ENCODE measurements around the gene SNX33. TPM values are rescaled to one million over a fixed set of nuclear protein-coding genes. Genes with fewer than 3 reads are reported as not detected.
"Not testable (repeated sequence)": the region's sequence is repeated elsewhere in the genome, so short reads cannot be mapped to it uniquely, and the experiment has no call there.

The SNX33 gene
- total RNA-seq: 10 to 100 TPM in 1 of 2 donors, 1 to 10 TPM in 1; 2.6 to 12.1 TPM

GRCh38 chr15:75647370-75648155 lies at the start of gene SNX33:
Gene SNX33 (plus strand): TSS chr15:75647912. CDS start chr15:75649103, 1,191 bp downstream.
- peak within 1 kb of the TSS; percentile 87 for H3K4me3 Mint-ChIP-seq
- H3K9me3 Mint-ChIP-seq: no peaks in the 10 kb centered on the region
- no peaks in the 10 kb centered on the region for H3K27me3 Mint-ChIP-seq
- H3K36me3 Mint-ChIP-seq (ENCODE audit: low read depth): no peaks in the 10 kb centered on the region
- peaks cover 20% of the 10 kb centered on the region for H3K4me1 Mint-ChIP-seq
- peak; percentile 80 for ATAC-seq (replicated peaks)
- peak within 1 kb of the TSS; percentile 75 for H3K27ac Mint-ChIP-seq

GRCh38 chr15:75598361-75598760 lies 49.4 kb upstream of the SNX33 start:
- no peaks in the 10 kb centered on the region for H3K9me3 Mint-ChIP-seq
- H3K4me1 Mint-ChIP-seq: peaks cover 25% of the 10 kb centered on the region
- ATAC-seq (replicated peaks): no peak
- peak overlapping the region; percentile 90 for H3K27ac Mint-ChIP-seq
- peak overlapping the region; percentile 72 for H3K4me3 Mint-ChIP-seq
- no peaks in the 10 kb centered on the region for H3K27me3 Mint-ChIP-seq
- H3K36me3 Mint-ChIP-seq (ENCODE audit: low read depth): peaks cover 90% of the 10 kb centered on the region

GRCh38 chr15:75599401-75599800 lies 48.3 kb upstream of the SNX33 start:
- H3K27ac Mint-ChIP-seq: peak overlapping the region; percentile 90
- H3K36me3 Mint-ChIP-seq (ENCODE audit: low read depth): peaks cover 87% of the 10 kb centered on the region
- H3K4me1 Mint-ChIP-seq: peaks cover 25% of the 10 kb centered on the region
- no peak overlapping the region for H3K4me3 Mint-ChIP-seq
- no peak for ATAC-seq (replicated peaks)
- no peaks in the 10 kb centered on the region for H3K27me3 Mint-ChIP-seq
- no peaks in the 10 kb centered on the region for H3K9me3 Mint-ChIP-seq

DNA sequence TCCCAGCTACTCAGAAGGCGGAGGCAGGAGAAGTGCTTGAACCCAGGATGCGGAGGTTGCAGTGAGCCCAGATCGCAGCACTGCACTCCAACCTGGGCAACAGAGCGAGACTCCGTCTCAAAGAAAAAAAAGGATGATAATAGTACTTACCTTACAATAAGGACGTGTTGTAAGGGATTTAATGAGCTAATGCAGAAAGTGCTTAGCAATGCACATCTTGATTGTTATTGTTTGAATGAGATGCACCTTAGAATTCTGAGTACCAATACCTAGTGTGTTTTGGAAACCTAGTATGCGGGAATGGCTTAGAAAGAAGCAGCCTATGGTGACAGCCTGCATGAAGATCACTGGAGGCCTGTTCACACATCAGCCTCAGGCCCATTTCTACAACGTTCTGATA lies 41.7 kb upstream of the SNX33 start:
- peaks cover 87% of the 10 kb centered on the region for H3K36me3 Mint-ChIP-seq (ENCODE audit: low read depth)
- no peaks in the 10 kb centered on the region for H3K27me3 Mint-ChIP-seq
- H3K4me3 Mint-ChIP-seq: peak overlapping the region; percentile 59
- H3K9me3 Mint-ChIP-seq: no peaks in the 10 kb centered on the region
- no peak for ATAC-seq (replicated peaks)
- peaks cover 30% of the 10 kb centered on the region for H3K4me1 Mint-ChIP-seq
- peak overlapping the region; percentile 85 for H3K27ac Mint-ChIP-seq

DNA sequence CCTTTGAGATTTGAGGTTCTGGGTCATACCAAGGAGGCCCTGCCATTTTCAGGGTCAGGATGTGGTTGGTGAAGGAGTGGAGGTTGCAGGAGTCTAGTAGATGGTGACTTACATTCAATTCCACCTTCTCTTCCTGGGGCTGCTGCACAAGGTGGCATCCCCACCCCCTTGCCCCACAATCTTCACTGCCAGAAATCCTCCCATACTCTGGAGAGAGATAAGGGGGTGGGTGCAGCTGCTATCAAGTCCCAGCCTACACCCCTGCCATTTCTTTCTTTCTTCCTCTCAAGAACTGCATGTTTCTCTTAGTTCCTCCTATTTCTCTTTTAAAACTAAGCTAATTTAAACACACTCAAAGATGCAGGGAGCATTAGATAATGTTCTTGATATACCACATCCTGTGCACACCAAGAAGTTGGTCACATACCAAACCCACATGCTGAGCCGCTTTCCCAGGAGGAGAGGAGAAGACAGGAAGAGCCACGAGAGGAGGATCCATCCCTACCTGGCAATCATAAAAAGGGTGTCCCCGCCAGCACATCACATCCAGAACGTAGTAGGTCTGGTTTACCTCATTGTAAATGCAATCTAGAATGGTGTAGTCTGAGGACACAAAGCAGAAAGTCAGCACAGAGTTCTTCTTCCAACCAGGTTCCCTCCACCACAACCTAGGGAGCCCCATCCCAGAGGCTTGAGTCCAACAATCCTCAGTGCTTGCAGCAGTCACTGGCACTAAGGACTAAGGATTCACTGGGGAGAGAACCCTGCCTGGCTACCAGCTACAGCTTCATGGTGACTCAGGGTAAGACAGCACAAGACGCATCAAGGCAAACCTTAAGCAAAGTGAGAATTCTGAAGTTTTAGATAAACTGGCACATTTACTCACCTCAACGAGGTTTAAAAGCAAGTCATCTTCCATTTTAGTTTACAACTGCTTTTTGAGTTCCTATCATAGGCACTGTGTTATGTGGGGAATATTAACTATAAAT lies 40.7 kb upstream of the SNX33 start:
- peak overlapping the region; percentile 85 for H3K27ac Mint-ChIP-seq
- H3K36me3 Mint-ChIP-seq (ENCODE audit: low read depth): peaks cover 86% of the 10 kb centered on the region
- peak overlapping the region; percentile 59 for H3K4me3 Mint-ChIP-seq
- no peaks in the 10 kb centered on the region for H3K27me3 Mint-ChIP-seq
- peak; percentile 81 for ATAC-seq (replicated peaks)
- H3K9me3 Mint-ChIP-seq: no peaks in the 10 kb centered on the region
- peaks cover 30% of the 10 kb centered on the region for H3K4me1 Mint-ChIP-seq

DNA sequence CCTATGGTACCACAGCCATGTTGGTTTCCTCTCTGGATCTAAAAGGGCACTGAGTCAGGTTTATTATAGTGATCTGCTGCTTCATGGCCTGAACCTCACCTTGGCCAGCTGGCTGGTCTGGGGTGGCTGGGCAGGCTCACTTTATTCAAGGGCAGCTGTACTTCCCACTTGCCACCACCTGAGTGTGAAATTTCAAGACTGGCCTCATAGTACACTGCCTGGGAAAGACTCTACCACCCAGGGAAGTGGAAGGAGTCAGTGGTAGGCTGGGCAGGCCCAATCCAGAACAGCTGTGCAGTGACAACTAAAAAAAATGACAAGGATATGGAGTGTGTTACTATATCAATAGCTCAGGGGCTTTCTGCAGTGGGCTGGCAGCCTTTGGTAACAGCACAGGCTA lies 30.9 kb upstream of the SNX33 start:
- no peak overlapping the region for H3K4me3 Mint-ChIP-seq
- H3K27ac Mint-ChIP-seq: no peak overlapping the region
- H3K9me3 Mint-ChIP-seq: no peaks in the 10 kb centered on the region
- H3K36me3 Mint-ChIP-seq (ENCODE audit: low read depth): peaks cover 94% of the 10 kb centered on the region
- peaks cover 26% of the 10 kb centered on the region for H3K4me1 Mint-ChIP-seq
- ATAC-seq (replicated peaks): no peak
- no peaks in the 10 kb centered on the region for H3K27me3 Mint-ChIP-seq

- H3K4me1 Mint-ChIP-seq: peaks cover 27% of the 10 kb centered on the region
- no peak for ATAC-seq (replicated peaks)
- peak overlapping the region; percentile 48 for H3K4me3 Mint-ChIP-seq
- no peaks in the 10 kb centered on the region for H3K9me3 Mint-ChIP-seq
- H3K27ac Mint-ChIP-seq: peak overlapping the region; percentile 51
- H3K27me3 Mint-ChIP-seq: no peaks in the 10 kb centered on the region
- H3K36me3 Mint-ChIP-seq (ENCODE audit: low read depth): peaks cover 60% of the 10 kb centered on the region
Observed at GRCh38 chr15:75620058-75620820, 27.5 kb upstream of the SNX33 start.

DNA sequence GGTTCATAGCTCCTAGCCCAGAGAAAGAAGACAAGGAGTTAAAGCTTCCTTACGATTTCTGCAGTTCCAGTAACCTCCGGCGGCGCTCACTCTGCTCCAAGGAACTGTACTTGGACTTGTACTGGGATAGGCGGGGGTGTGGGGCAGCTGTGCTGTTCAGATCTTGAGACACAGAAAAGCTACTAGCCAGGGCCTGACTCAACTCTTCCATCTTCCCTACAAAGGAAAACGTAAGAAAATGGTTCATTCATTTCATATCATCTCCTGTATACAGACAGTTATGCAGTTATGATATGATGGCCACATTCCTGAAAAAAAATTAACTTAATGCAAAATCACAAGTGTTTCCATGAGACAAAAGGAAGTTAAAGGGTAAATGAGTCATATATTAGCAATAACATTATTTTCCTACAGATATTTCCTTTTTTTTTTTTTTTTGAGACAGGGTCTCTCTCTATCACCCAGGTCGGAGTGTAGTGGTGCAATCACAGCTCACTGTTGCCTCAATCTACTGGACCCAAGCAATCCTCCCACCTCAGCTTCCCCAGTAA lies 26.8 kb upstream of the SNX33 start:
- no peak for ATAC-seq (replicated peaks)
- H3K36me3 Mint-ChIP-seq (ENCODE audit: low read depth): peaks cover 56% of the 10 kb centered on the region
- H3K4me3 Mint-ChIP-seq: peak overlapping the region; percentile 48
- H3K4me1 Mint-ChIP-seq: peaks cover 24% of the 10 kb centered on the region
- H3K27me3 Mint-ChIP-seq: no peaks in the 10 kb centered on the region
- H3K27ac Mint-ChIP-seq: peak overlapping the region; percentile 51
- no peaks in the 10 kb centered on the region for H3K9me3 Mint-ChIP-seq

- Mint-ChIP-seq H3K4me3 (peak overlapping the region; percentile 48), H3K27me3 (no peaks in the 10 kb centered on the region), H3K9me3 (no peaks in the 10 kb centered on the region), H3K27ac (peak overlapping the region; percentile 51), H3K36me3 (ENCODE audit: low read depth) (peaks cover 43% of the 10 kb centered on the region), H3K4me1 (peaks cover 27% of the 10 kb centered on the region)
- no peak for ATAC-seq (replicated peaks)
Observed at GRCh38 chr15:75622505-75622904, 25.2 kb upstream of the SNX33 start.

- peaks cover 14% of the 10 kb centered on the region for H3K36me3 Mint-ChIP-seq (ENCODE audit: low read depth)
- peak within 1 kb of the TSS; percentile 96 for H3K4me3 Mint-ChIP-seq
- H3K27me3 Mint-ChIP-seq: no peaks in the 10 kb centered on the region
- ATAC-seq (replicated peaks): peak; percentile 90
- peaks cover 20% of the 10 kb centered on the region for H3K4me1 Mint-ChIP-seq
- no peaks in the 10 kb centered on the region for H3K9me3 Mint-ChIP-seq
- peak within 1 kb of the TSS; percentile 97 for H3K27ac Mint-ChIP-seq
Observed at GRCh38 chr15:75625542-75626347, 22.0 kb upstream of the SNX33 start, which contains the start of gene SNUPN. Gene SNUPN (minus strand): TSS chr15:75625725. CDS start chr15:75621051, 4,674 bp downstream.

DNA sequence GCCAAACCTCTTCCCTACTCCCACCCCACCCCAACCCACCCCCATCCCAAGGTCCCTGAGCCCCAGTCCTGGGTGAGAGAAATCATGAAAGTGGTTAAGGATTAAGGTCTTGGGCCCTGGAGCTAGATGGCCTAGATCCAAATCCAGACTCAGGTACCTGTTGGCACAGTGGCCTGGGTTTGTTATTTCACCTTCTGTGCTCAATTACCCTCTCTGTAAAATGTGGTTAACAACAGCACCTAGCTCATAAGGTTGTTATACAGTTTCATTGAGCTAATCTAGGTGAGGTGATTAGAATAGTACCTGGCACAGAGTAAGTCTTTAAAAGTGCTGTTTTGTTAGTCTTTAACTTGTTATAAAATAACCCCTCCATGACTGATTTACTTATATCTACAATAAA lies 15.8 kb upstream of the SNX33 start:
- no peak for ATAC-seq (replicated peaks)
- no peaks in the 10 kb centered on the region for H3K9me3 Mint-ChIP-seq
- peaks cover 2% of the 10 kb centered on the region for H3K36me3 Mint-ChIP-seq (ENCODE audit: low read depth)
- no peaks in the 10 kb centered on the region for H3K4me1 Mint-ChIP-seq
- no peaks in the 10 kb centered on the region for H3K27me3 Mint-ChIP-seq
- no peak overlapping the region for H3K4me3 Mint-ChIP-seq
- no peak overlapping the region for H3K27ac Mint-ChIP-seq

DNA sequence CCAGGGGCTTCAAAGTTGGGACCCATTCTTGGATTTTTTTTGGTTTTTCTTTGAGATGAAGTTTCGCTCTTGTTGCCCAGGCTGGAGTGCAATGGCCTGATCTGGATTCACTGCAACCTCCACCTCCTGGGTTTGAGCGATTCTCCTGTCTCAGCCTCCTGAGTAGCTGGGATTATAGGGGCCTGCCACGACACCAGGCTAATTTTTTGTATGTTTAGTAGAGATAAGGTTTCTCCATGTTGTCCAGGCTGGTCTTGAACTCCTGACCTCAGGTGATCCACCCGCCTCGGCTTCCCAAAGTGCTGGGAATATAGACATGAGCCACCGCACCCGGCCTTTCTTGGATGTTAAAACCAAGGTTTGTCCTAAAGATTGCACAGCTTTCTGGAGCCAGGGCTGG lies 13.8 kb upstream of the SNX33 start:
- peaks cover 22% of the 10 kb centered on the region for H3K36me3 Mint-ChIP-seq (ENCODE audit: low read depth)
- H3K27me3 Mint-ChIP-seq; H3K4me3 Mint-ChIP-seq; H3K9me3 Mint-ChIP-seq; ATAC-seq (replicated peaks); H3K4me1 Mint-ChIP-seq; H3K27ac Mint-ChIP-seq: not testable (repeated sequence)

DNA sequence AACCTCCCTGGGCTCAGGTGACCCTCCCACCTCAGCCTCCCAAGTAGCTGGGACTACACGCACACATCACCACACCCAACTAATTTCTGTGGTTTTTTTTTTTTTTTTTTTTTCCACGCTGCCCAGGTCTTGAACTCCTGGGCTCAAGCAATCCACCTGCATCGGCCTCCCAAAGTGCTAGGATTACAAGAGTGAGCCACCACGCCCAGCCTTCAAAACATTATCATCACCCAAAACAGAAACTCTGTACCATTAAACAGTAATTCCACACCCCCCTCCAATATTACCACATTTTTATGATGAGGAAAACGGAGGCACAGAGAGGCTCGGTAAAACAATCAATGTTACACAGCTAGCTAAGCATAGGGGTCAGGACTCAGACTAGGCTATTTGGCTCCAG lies 11.7 kb upstream of the SNX33 start:
- H3K4me3 Mint-ChIP-seq: peak overlapping the region; percentile 13
- ATAC-seq (replicated peaks): no peak
- no peaks in the 10 kb centered on the region for H3K27me3 Mint-ChIP-seq
- no peaks in the 10 kb centered on the region for H3K9me3 Mint-ChIP-seq
- H3K36me3 Mint-ChIP-seq (ENCODE audit: low read depth): peaks cover 33% of the 10 kb centered on the region
- H3K27ac Mint-ChIP-seq: no peak overlapping the region
- peaks cover 9% of the 10 kb centered on the region for H3K4me1 Mint-ChIP-seq

Measured in activated T-helper 17 cell treated with anti-CD3 and anti-CD28 coated beads, Interleukin-2, amount 50 U/mL, for 72 hours (primary cell).